Esophagus squamous epithelium (tissue), 5 donors: ENCODE results near the gene CLSTN2. TPM values are rescaled to one million over a fixed set of nuclear protein-coding genes. Genes with fewer than 3 reads are reported as not detected.

Experiments used
- DNase-seq: peaks from one replicate; lab custom pipeline; 2025; lab: John Stamatoyannopoulos, UW
- H3K27ac ChIP-seq, 4 donors: fragments of 200-600 bp; sonication (generic); one replicate each; pipeline ENCODE4 v1.5.1; 2016 to 2019; ENCODE audit warnings: mild to moderate bottlenecking in 1 of 4
- H3K27me3 ChIP-seq, 4 donors: fragments of 200-600 bp; sonication (generic); 1 replicate in 3 of 4; 2 replicates in 1 of 4; pipeline versions ENCODE4 v1.5.1 to v1.6.0; 2017 to 2021; ENCODE audit warnings: antibody characterized with exemption in 1 of 4
- H3K36me3 ChIP-seq, 3 donors: fragments of 200-600 bp; sonication (generic); one replicate each; pipeline ENCODE4 v1.5.1; 2016 to 2019
- H3K4me1 ChIP-seq, 3 donors: fragments of 200-600 bp; sonication (generic); one replicate each; pipeline ENCODE4 v1.5.1; 2017 to 2019
- H3K4me3 ChIP-seq, 4 donors: fragments of 200-600 bp; sonication (generic); 1 replicate in 3 of 4; 2 replicates in 1 of 4; pipeline ENCODE4 v1.5.1; 2016 to 2019; ENCODE audit warnings: mild to moderate bottlenecking in 2 of 4, moderate library complexity in 1 of 4
- H3K9me3 ChIP-seq, 3 donors: fragments of 200-600 bp; sonication (generic); one replicate each; pipeline ENCODE4 v1.5.1; 2016 to 2019
- POLR2A ChIP-seq, 4 donors: fragments of 450-650 bp; IDR thresholded peaks; one replicate each; pipeline ENCODE4 v1.6.1; 2017; ENCODE audit warnings: antibody characterized with exemption in 4 of 4, mild to moderate bottlenecking in 4 of 4, moderate library complexity in 3 of 4
- WGBS, 2 donors: methylation state at CpG; one replicate each; pipeline ENCODE4 v1.1.5; 2018; 5-methylcytosine and 5-hydroxymethylcytosine counted together
- intact Hi-C: fragments of 100-400 bp; cut with DNase I; formaldehyde crosslinking; loops from one replicate; pipeline ENCODE4 v1.15.0; 2022
- total RNA-seq, 4 donors: library from RNA; depleted of rRNA; stranded (reverse); fragments of >200 nt; gene quantifications; one replicate each; pipeline ENCODE4 v1.1.0, GENCODE V29; 2016
- TF ChIP-seq, protein P1 (sequence below), 6 experiments: fragments of 450-650 bp in 4 of 6; fragments of 200-600 bp in 2 of 6; sonication (generic) in 2 of 6; IDR thresholded peaks; one replicate each; pipeline ENCODE4 v1.5.1; 2016 to 2019; ENCODE audit warnings: antibody characterized with exemption in 6 of 6, mild to moderate bottlenecking in 4 of 6, moderate library complexity in 4 of 6
- donor health status: DM: yes; HTN: yes; CAD: no.

CLSTN2 gene
- total RNA-seq, 4 donors from 2014 or later, result 0.53 to 5.0 (median 3.1) TPM

DNA sequence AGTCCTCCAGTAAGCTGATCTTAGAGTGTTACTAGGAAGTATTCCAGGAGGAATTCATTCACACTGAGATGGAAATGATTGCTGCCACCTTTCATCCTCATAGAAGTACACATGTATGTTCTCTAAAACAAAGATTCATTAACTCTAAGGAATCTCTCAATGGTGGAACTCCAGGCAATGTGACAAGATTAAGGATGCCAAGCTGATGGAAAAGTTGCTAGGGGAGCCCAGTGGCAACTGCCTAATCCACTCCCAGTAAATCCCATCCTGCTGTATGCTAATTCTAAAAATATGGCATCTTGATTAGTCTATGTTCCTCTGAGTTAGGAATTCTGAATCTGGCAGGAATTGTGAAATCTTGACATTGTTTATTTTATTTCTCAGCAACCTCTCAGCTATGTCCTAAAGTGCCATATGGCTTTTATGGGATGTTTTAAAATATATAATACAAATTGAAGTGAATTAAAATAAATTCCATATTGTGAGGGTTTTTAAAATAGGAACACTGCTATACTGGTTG is 532.9 kb downstream of the CLSTN2 start:
- DNase-seq, result no peak
- no peaks in the 10 kb centered on the region for H3K4me1 ChIP-seq
- H3K36me3 ChIP-seq, result no peaks in the 10 kb centered on the region
- no peaks in the 10 kb centered on the region for H3K9me3 ChIP-seq
- peaks cover 0 to 5% (median 0%) of the 10 kb centered on the region in 4 donors for H3K27me3 ChIP-seq
- H3K27ac ChIP-seq, result no peak overlapping the region
- no peak for TF ChIP-seq POLR2A (IDR thresholded peaks at IDR 0.05)
- TF ChIP-seq, protein P1, sequence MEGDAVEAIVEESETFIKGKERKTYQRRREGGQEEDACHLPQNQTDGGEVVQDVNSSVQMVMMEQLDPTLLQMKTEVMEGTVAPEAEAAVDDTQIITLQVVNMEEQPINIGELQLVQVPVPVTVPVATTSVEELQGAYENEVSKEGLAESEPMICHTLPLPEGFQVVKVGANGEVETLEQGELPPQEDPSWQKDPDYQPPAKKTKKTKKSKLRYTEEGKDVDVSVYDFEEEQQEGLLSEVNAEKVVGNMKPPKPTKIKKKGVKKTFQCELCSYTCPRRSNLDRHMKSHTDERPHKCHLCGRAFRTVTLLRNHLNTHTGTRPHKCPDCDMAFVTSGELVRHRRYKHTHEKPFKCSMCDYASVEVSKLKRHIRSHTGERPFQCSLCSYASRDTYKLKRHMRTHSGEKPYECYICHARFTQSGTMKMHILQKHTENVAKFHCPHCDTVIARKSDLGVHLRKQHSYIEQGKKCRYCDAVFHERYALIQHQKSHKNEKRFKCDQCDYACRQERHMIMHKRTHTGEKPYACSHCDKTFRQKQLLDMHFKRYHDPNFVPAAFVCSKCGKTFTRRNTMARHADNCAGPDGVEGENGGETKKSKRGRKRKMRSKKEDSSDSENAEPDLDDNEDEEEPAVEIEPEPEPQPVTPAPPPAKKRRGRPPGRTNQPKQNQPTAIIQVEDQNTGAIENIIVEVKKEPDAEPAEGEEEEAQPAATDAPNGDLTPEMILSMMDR (IDR thresholded peaks at IDR 0.05), result no peak
- no peak overlapping the region for H3K4me3 ChIP-seq
- intact Hi-C loops, result no loop called here

DNA sequence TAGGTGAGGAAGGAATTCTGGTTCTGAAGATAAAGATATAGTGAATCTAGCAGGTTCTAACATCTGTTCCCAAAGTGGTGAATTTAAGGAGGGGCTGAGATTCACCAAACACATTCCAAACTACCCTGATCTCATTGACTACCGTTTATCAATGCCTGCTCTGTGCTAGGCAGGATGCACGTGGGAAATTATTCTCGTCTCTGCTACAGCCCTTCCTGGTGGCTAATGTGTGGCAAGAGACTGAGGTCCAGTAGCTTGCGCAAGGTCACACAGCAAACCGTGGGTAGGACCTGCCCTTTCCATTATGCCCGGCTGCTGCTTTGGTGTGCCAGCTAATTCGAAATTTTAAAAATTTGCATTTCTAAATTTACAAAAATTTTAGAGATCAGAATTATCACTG is 533.4 kb downstream of the CLSTN2 start:
- Histone ChIP-seq H3K4me1 (no peaks in the 10 kb centered on the region), H3K4me3 (no peak overlapping the region), H3K36me3 (no peaks in the 10 kb centered on the region), H3K27me3 (no peaks in the 10 kb centered on the region), H3K27ac (no peak overlapping the region), H3K9me3 (no peaks in the 10 kb centered on the region)
- 47 to 69% methylated on average over 7 of the region's 7 CpGs for WGBS, 2 donors
- TF ChIP-seq POLR2A (IDR thresholded peaks at IDR 0.05), result no peak
- TF ChIP-seq, protein P1 (IDR thresholded peaks at IDR 0.05), result no peak
- no peak for DNase-seq
- intact Hi-C loops, result no loop called here

DNA sequence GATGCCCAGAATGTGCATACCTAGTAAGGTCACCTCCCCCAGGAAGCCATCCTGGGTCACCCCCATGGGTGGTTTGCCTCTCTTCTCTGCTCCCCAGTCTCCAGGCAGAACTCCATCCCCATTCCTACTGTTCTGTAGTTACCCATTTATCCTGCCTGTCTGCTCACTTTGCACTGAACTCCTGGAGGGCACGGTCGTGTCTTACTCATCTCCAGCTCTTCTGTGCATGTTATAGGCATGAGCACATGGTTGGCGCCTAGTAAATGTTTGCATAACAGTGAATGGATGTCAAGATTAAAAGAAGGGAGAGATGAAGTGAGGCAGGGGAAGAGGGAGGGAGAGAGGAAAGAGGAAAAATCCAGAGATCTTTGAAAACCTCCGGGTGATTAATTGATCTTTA is 534.5 kb downstream of the CLSTN2 start:
- Histone ChIP-seq H3K27ac (no peak overlapping the region), H3K9me3 (no peaks in the 10 kb centered on the region), H3K36me3 (no peaks in the 10 kb centered on the region), H3K27me3 (no peaks in the 10 kb centered on the region), H3K4me3 (no peak overlapping the region), H3K4me1 (no peaks in the 10 kb centered on the region)
- 34% methylated on average over 4 of the region's 4 CpGs for WGBS, 2 donors
- intact Hi-C loops, result no loop called here
- no peak for DNase-seq
- TF ChIP-seq POLR2A (IDR thresholded peaks at IDR 0.05), result no peak
- TF ChIP-seq, protein P1 (IDR thresholded peaks at IDR 0.05), result no peak

DNA sequence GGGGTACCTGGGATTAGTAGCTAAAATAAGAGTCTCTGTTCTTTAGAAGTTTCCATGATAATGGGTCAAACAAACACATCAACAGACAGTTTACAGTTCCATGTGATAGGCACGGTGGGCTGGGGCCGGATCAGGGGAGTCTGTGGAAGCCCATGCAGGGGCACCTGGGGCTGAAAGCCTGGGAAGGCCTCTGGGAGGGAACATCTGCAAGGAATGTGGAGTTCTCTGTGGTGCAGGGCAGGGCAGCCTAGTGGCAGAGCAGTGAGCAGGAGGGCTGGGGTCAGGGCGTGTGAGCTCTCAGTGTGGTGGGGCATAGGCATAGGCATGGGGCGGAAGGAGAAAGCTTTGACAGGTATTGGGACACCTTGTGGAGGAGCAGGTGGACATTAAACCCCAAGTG is 535.2 kb downstream of the CLSTN2 start:
- WGBS, 2 donors, result 81 to 92% methylated on average over 2 of the region's 4 CpGs
- H3K27ac ChIP-seq, result no peak overlapping the region
- H3K27me3 ChIP-seq, result no peaks in the 10 kb centered on the region
- intact Hi-C loops, result no loop called here
- no peak overlapping the region for H3K4me3 ChIP-seq
- no peaks in the 10 kb centered on the region for H3K4me1 ChIP-seq
- H3K9me3 ChIP-seq, result no peaks in the 10 kb centered on the region
- TF ChIP-seq, protein P1 (IDR thresholded peaks at IDR 0.05), result no peak
- TF ChIP-seq POLR2A (IDR thresholded peaks at IDR 0.05), result no peak
- no peak for DNase-seq
- H3K36me3 ChIP-seq, result no peaks in the 10 kb centered on the region

DNA sequence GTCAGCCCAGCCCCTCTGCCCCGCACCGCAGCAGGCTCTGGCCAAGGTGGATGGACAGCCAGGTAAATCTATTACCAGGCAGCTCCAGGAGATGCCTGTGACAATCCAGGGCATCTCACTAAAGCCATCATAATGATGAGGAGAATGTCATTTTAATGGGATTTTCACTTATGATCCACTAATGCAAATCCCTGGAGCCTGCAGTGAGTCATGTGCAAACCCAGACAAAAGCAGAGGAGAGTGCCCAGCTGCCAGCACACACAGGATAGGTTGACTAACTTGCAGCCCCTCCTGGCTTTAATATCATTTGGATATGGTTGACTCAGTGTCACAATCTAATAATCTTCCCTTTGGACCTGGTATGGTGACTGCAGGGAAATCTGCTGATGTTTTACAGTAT is 536.0 kb downstream of the CLSTN2 start:
- WGBS, 2 donors, result 86 to 92% methylated on average over 2 of the region's 2 CpGs
- H3K9me3 ChIP-seq, result no peaks in the 10 kb centered on the region
- H3K27me3 ChIP-seq, result peaks cover 0 to under 1% (median 0%) of the 10 kb centered on the region in 4 donors
- intact Hi-C loops, result no loop called here
- no peak for DNase-seq
- H3K4me1 ChIP-seq, result no peaks in the 10 kb centered on the region
- no peak overlapping the region for H3K4me3 ChIP-seq
- no peak overlapping the region for H3K27ac ChIP-seq
- H3K36me3 ChIP-seq, result no peaks in the 10 kb centered on the region
- TF ChIP-seq, protein P1 (IDR thresholded peaks at IDR 0.05), result no peak
- no peak for TF ChIP-seq POLR2A (IDR thresholded peaks at IDR 0.05)
